GM18499 (cell line): ENCODE data around the gene DNER.

Experiments used
- ATAC-seq: cut with Tn5 transposase; IDR thresholded peaks from one replicate; pipeline ENCODE4 v1.9.1; 2021; ENCODE audit warnings: moderate number of reproducible peaks; ENCODE audit not compliant: insufficient read depth, unreplicated experiment

The DNER gene

DNA sequence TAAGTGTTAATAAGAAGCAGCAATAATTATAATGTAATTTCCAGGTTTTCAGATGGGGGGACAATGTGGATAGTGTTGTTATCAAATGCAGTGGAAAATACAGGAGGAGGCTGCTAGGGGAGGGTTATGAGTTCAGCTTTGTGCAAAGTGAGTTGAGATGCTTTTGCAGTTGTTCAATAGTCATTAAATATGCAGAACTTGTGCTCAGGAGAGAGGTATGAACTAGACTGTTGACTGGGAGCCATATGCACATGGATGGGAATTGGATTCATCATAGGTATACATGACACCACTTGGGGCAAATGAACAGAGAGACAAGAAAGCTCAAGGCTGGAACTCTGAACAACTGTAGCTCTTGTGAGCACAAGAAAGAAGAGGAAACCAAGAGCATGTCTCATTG, 261.1 kb downstream of the DNER start:
- no peak for ATAC-seq

- no peak for ATAC-seq
Observed at GRCh38 chr2:229451852-229452251, 262.5 kb downstream of the DNER start.

DNA sequence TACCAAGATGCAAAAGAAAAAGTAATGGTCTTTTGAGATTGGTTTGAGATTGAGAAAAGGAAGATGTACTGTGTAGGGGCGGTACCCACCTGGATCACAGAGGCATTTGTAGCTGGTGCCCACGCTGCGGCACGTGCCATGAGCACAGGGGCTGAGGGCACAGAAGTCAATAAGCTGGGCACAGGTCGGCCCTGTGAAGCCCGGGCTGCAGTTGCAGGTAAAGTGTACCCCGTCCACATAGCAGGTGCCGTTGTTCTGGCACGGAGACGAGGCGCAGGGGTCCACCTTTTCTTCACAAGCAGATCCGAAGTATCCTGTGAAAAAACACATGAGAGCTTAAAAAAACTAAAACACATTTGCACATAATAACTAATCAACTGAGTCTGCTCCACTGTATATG, 267.1 kb downstream of the DNER start:
- ATAC-seq = no peak

- ATAC-seq = no peak
Observed at GRCh38 chr2:229446350-229446749, 268.0 kb downstream of the DNER start.

- ATAC-seq = no peak
Observed at GRCh38 chr2:229445501-229446211, 268.7 kb downstream of the DNER start.

GRCh38 chr2:229445019-229445418, 269.3 kb downstream of the DNER start:
- ATAC-seq = no peak

DNA sequence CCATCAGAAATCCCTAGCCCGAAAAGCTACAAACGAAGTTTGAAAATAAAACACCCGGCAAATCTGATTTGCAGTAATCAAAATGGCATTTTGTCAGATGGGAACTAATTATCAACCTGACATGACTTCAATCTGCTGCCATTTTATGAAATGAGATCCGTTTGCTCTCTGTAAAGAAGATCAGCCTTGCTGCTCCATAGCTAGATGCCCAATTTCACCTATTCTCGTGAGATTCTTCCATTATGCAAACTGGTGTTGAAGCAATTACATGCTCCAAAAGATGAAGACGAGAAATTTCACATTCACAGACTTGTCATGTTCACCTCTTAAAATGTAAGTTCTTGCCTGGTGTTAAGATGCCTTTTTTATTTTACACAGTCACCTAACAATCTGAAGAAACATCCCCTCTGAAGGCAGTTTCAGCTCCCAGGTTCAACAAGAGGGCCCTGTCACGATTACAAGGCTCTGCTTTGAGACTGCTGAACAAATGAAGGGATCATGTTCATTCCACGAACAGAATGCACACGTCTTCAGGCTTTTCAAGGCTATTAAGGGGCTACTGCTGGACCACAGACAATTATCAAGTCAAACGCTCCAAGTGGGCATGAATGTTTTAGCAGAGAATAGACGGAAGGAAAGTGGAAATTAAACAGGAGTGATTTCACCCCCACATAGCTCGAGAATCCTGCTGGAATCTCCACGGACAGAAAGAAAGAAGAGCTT, 270.6 kb downstream of the DNER start:
- no peak for ATAC-seq

GRCh38 chr2:229443141-229443540, 271.2 kb downstream of the DNER start:
- ATAC-seq = no peak

DNA sequence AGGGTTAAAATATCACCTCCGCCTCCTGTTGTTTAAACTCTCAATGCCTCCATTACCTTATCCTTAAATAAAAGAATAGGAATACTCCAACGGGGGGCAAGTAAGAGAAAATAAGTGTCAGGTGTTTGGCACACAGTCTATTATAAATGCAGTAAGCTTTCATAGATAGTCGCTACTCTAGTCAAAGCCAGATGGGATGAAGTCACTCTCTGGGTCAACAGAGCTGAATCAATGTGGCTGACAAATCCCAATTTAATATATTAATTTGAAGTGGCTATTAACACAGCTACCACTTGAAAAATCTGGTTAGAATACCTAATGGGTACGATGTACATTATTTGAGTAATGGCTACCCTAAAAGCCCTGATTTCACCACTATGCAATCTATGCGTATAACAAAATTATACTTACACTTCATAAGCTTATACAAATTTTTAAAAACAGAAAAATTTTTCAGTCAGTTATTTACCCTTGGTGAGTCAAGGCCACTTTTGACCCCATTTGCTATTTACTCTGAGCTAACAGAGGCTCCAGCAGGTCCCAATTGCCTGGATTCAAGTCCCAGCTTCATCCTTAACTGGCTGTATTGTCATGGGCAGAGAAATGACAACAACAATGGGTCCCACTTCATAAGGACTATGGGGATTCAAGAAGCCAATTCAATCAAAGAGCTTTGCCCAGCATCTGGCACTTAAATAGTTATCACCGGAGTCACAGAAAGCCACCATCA, 275.8 kb downstream of the DNER start:
- no peak for ATAC-seq

GRCh38 chr2:229437467-229437866, 276.9 kb downstream of the DNER start:
- ATAC-seq = no peak

GRCh38 chr2:229434187-229434586, 280.2 kb downstream of the DNER start:
- no peak for ATAC-seq

GRCh38 chr2:229433351-229433750, 281.0 kb downstream of the DNER start:
- no peak for ATAC-seq

- ATAC-seq = no peak
Observed at GRCh38 chr2:229431327-229431954, 282.9 kb downstream of the DNER start.

DNA sequence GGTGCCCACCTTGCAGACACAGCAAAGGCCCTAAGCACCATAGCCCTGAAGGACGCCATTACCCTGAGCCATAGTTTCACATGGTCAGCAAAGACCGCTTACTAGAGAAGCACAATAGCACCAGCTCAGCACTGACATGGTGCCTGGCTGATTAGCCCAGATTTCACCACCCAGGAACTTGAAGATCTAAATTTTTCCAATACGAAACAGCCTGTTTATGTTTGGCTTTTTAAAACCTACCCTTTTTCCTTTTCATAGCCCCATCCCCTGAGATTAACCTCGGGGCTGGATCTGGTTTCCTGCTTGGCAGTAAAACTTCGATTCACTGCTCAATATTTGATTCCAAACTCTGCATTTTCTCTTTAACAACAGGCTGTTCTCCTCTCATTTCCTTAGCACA, 284.8 kb downstream of the DNER start:
- no peak for ATAC-seq

- no peak for ATAC-seq
Observed at GRCh38 chr2:229426464-229426863, 287.9 kb downstream of the DNER start.

DNA sequence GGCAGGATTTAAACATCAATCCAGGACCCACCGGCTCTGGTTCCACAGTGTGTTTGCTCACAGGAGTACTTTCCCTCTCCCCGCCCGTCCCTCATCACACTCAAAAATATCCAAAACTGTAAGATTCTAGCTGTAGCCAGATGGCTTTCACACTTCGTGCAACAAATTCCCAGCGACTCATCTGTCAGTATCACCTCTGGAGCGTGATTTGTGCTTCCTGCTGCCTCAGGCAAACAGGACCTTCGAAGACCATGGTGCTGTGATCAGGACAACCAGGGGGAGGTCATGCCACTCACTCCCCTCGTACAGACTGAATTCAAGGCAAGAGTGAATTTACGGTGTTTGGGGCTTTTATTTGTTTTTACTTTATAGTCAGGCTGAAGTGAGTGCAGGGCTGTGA, 288.8 kb downstream of the DNER start:
- no peak for ATAC-seq

- no peak for ATAC-seq
Observed at GRCh38 chr2:229422063-229422462, 292.3 kb downstream of the DNER start.

GRCh38 chr2:229419158-229419557, 295.2 kb downstream of the DNER start:
- no peak for ATAC-seq

GRCh38 chr2:229417916-229418315, 296.4 kb downstream of the DNER start:
- no peak for ATAC-seq

GRCh38 chr2:229417176-229417575, 297.2 kb downstream of the DNER start:
- ATAC-seq = no peak
